ENCODE measurements around the gene LMF1.

DNA sequence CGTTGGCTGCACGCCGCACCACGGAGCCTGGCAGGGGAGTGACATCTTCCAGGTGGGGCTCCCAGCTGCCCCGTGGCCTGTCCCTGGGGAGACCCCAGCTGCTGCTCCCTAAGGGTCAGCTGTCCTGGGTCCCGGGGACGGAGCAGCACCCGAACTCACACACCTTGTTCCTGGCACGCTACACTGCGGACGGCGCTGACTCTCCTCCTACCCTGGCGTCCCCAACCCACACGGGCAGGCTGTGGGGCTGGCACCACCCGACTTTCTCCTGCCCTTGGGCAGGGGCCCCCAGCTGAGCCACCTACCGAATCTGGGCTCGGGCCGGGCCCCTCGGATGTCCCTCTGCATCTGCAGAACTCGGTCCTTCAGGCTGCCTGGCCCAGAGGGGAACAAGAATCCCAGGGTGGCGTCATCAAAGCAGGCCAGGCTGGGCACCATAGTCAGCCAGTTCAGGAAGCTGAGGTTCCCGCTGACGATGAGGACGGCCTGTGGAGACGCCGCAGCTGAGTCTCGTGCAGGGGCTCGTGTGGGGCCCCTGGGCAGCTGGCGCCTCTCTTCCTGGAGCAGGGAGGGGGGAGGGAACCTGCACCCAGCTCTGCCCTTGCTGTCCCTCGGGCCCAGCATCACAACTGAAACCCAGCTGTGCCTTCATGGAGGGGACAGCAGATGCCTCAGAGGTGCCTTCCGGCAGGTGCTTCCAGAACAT, 99.8 kb downstream of the LMF1 start:
- TF ChIP-seq, protein P1, sequence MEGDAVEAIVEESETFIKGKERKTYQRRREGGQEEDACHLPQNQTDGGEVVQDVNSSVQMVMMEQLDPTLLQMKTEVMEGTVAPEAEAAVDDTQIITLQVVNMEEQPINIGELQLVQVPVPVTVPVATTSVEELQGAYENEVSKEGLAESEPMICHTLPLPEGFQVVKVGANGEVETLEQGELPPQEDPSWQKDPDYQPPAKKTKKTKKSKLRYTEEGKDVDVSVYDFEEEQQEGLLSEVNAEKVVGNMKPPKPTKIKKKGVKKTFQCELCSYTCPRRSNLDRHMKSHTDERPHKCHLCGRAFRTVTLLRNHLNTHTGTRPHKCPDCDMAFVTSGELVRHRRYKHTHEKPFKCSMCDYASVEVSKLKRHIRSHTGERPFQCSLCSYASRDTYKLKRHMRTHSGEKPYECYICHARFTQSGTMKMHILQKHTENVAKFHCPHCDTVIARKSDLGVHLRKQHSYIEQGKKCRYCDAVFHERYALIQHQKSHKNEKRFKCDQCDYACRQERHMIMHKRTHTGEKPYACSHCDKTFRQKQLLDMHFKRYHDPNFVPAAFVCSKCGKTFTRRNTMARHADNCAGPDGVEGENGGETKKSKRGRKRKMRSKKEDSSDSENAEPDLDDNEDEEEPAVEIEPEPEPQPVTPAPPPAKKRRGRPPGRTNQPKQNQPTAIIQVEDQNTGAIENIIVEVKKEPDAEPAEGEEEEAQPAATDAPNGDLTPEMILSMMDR (conservative IDR thresholded peaks at IDR 0.05 in 1 of 2, IDR thresholded peaks at IDR 0.05 in 1 of 2; ENCODE audit: extremely low read depth in 1 of 2, insufficient read depth in 1 of 2, low read depth in 1 of 2, low read length in 2 of 2) = no peak
- TF ChIP-seq EZH2 (IDR thresholded peaks at IDR 0.05; ENCODE audit: borderline replicate concordance, low read length) = no peak

All from mammary epithelial cell (primary cell).